Activated CD4-positive, CD25-positive, alpha-beta regulatory T cell treated with anti-CD3 and anti-CD28 coated beads, Interleukin-2, amount 50 U/mL, for 16 hours (primary cell): ENCODE results near the gene BCL11B.

Experiments used
- DNase-seq: peaks from one replicate; pipeline ENCODE4 v3.0.0-alpha.2; 2020; ENCODE audit warnings: low read depth, low spot score

The BCL11B gene

GRCh38 chr14:99287269-99287942 is 15.4 kb upstream of the BCL11B start:
- DNase-seq, result no peak

- no peak for DNase-seq
Observed at GRCh38 chr14:99286761-99287160, 14.8 kb upstream of the BCL11B start.

GRCh38 chr14:99284254-99285004 is 12.4 kb upstream of the BCL11B start:
- DNase-seq, result no peak

DNA sequence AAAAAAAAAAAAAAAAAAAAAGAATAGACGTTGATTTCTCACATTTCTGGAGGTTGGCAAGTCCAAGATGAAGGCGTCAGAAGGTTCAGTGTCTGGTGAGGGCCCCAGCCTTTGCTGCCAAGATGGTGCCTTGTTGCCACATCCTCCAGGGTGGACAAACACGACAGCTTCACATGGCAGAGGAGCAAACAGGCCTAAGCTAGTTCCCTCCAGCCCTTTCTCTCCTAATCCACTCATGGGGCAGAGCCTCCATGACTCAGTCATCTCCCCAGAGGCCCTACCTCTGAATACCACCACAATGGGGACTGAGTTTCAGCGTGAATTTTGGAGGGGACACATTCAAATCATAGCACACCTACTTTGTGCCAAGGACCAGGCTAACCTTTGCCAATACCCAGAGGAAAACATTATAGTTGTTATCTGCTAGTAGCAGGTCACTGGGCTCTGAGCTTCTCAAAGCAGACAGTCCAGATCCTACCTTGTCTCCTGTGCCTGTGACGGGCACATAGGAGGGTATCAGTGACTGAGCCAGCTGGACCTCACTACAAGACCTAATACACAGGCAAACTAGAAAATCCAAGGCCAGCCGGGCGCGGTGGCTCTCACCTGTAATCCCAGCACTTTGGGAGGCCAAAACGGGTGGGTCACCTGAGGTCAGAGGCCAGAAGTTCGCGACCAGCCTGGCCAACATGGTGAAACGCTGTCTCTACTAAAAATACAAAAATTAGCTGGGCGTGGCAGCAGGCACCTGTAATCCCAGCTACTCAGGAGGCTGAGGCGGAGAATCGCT is 10.5 kb upstream of the BCL11B start:
- DNase-seq, result no peak

DNA sequence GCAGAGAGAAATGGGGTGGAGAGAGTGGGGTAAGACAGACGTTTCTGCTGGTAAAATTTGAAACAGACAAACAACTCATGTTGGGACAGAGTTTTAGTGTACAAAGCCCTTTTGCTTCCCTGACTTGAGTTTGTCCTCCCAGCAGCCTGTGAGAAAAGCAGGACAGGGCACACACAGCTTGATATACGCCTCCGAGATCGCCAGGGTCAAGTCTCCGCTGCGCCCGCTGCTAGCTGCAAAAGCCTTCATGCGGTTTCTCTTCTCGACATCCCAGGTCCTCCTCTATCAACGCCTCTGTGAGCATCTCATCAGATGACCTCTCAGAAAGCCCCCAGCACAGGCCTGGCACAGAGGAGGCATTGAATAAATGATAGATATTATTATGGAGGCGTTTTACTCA is 9.4 kb upstream of the BCL11B start:
- no peak for DNase-seq

DNA sequence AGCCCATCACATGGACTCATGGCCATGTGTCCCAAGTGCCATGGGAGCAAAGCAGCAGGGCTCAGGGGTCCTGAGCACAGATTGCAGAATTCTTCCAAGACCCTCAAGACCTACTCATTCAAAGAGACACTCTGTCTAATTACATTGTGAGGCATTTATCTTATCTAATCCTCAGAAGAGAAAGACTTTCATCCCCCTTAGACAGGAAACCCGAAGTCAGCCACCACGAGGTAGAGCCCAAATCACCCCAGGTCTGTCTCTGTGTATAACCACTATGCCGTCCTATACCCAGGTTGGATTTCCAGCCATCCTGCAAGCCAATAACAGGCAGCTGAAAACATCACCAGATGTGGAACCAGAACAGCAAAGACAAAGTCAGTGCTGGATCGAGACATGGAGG is 8.9 kb upstream of the BCL11B start:
- no peak for DNase-seq

GRCh38 chr14:99280066-99280731 is 8.2 kb upstream of the BCL11B start:
- no peak for DNase-seq

- no peak for DNase-seq
Observed at GRCh38 chr14:99278836-99279235, 6.8 kb upstream of the BCL11B start.

DNA sequence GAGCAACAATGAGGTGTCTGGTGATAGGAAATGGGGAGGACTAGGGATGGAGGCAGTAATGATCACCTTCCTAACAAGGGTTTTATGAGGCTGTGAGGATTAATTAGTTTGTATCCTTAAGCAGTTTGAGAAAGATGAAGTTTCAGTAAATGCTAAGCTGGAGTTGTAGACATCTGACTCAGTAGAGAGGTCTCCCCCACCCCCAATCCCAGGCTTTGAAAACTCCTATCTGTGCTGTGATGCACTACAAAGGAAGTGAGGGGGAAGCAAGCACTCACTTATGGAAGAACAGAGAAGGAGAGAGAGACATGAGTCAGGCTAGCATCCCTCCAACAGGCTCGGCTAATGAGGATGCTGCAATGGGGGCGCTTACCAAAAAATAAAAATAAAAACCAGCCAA is 5.5 kb upstream of the BCL11B start:
- no peak for DNase-seq

- DNase-seq, result no peak
Observed at GRCh38 chr14:99276482-99276881, 4.5 kb upstream of the BCL11B start.

DNA sequence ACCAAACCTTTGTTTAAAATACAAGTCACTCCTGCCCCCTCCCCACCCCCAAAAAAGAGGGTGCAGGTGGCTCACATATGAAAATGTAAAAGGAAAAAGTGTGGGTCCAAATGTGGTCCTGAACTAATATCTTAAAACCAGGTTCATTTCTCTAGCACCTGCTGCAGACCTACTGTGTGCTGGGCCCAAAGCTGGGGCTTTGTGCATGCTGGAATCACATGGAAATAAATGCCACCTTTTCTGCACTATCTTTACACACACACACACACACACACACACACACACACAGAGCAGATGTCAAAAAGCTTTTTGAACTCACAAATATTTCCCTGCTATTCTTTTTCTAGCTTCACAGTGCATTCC is 3.2 kb upstream of the BCL11B start:
- DNase-seq, result no peak

- no peak for DNase-seq
Observed at GRCh38 chr14:99274346-99275221, 2.6 kb upstream of the BCL11B start.

DNA sequence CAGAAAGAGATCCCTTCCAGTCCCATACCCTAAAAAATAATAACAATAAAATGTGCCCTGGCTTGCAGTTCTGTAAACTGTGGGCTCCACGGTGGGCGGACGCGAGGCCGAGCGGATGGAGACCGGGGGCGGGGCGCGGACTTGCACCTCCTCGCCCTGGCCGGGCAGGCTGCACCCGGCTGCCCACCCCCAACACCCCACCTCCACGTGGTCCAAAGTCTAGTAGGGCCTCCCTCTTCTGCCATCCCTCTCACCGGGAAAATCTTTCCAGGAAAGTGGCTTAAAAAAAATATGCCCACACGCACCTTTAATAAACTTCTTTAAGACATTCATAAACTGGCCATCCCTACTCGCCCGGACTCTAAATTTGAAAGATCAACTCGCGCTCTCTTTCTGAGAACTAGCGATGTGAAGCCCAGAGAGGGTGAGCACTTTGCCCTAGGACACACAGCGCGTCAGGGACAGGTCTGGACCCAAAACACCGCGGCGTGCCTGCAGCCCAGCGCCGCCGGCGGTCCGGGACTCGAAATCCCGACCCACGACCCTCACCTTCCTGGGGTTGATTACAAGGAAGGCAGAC is 1.9 kb upstream of the BCL11B start:
- DNase-seq, result no peak

- no peak for DNase-seq
Observed at GRCh38 chr14:99272899-99273765, 1.1 kb upstream of the BCL11B start.

DNA sequence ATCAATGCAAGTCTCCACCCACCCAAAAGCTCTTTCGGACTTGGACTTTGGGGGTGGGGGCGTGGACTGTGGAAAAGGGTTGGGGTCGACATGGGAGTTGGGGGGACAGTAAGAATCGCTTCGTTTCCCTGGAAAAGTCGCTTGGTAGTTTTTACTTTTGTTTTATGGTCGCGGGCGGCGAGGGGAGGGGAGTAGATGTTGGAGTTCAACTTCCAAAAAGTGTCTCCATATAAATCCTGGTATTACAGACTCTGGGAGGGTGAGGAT is 568 bp upstream of the BCL11B start:
- no peak for DNase-seq

DNA sequence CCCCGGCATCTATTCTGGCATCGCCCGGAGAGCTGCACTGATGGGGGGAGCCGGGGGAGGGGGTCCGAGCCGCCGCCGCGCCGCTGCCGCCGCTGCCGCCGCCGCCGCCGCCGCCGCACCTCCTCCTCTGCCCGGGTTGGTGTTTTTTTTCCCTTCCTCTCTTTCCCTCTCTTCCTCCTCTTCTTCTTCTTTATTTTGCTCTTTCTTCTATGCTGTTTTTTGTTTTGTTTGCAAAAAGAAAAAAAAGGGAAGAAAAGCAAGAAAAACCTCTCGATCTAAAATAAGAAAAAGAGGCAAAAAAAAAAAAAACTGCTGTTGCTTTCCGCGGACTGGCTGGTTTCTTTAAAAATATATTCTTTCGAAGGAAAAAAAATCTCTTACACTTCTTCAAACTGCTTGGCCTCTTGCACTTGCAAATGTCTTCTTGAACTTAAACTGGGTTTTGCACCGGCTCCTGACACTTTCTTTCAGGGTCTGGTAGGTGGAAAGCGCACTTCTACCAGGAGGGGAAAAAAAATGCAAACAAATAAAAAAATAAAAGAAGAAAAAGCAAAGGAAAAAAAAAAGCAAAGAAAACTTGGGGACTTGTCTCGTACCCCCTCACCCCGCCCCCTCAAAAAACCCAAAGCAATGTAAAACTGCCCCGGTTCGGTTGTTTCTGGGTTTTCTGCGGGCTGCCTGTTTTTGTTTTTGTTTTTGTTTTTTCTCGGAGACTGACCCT is 616 bp downstream of the BCL11B start:
- DNase-seq, result no peak

DNA sequence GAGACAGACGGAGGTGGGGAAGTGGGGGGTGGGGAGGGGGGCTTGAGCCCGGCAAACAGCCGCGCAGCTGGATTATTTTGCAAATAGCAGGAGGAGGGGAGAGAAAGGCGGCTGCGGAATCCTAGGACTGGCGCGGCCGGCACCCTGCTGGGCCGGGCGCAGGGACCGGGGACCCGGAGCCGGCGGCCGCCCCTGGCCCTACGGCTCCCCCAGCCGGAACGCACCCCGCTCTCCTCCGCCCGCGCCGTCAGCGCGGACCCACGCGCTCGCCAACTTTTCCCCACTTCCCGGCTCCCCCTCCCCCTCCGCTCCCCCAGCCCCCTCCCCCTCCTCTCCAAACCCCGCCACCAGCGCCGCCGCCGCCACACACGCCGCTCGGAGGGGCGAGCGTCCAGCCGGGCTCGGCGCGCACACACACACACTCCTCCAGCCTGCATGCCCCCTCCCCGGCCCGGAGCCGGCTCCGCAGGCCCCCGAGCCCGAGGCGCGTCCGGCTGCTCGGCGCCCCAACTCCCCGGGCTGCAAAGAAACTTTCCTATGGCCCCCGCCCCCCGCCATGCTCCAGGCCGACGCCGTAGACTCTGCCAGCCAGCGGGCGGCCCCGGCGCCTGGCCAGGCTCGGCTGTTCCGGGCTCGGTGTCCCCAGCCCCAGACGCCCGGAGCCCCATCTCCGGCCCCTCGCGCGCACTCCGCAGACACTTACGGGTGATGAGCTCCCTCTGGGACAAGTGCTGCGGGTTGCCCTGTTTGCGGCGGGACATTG is 1.4 kb downstream of the BCL11B start:
- no peak for DNase-seq

DNA sequence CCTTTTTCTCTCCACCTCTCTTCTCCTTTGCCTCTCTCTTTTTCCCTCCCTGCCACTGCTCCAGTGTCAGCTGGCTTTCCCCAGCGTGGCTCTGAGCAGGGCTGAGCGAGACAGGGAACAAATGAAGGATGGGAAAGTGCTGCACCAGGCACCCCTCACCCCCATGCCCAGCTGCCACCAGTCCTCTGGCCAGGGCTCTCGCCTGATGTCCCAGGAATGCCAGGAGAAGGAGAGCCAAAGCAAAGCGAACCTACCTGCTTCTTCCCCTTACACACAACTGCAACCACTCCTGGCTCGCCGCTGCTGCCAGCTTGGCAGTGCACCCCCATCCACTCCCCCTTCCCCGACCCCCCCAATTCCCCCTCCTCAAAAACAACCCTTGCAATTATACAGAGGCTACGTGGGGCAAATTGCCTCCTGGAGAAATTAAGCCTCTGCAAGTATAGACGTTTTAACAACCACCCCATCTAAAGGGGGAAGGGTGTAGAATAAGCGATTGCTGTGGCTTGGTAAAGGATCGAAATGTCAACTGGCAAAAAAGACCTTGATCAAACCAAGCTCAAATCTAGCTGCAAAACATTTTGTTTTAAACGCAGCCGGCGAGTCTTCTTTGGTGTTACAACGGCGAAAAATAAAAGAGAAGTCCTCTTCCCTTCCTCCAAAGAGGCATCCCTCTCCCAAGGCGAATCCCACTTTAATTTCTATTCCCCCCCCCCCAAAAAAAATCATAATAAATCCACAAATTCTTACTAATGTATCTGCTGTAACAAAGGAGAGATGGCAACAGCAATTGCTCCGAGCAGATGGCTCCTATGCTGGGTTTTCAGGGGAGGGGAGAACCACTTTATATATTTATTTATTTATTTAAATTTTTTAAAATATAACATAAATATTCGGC is 2.9 kb downstream of the BCL11B start:
- DNase-seq, result no peak
